GM12892 (cell line): ENCODE results near the gene KCNJ1.

ENCODE experiments used
- POLR2A ChIP-seq: IDR thresholded peaks from 2 replicates; pipeline ENCODE4 v1.6.1; 2011; ENCODE audit warnings: low read depth, low read length, control low read depth
- POLR2AphosphoS5 ChIP-seq: IDR thresholded peaks from 2 replicates; pipeline ENCODE4 v1.6.1; 2011; ENCODE audit warnings: low read depth, low read length, control low read depth
- TAF1 ChIP-seq: IDR thresholded peaks from 2 replicates; pipeline ENCODE4 v1.6.1; 2011; ENCODE audit warnings: low read depth, mild to moderate bottlenecking, control low read depth, low read length, borderline replicate concordance

GRCh38 chr11:128804481-128804880 lies 62.6 kb downstream of the KCNJ1 start:
- TF ChIP-seq POLR2AphosphoS5 (no peak), POLR2A (no peak), TAF1 (no peak)
